Progenitor cell of endocrine pancreas (in vitro differentiated cells): ENCODE measurements around the gene SLC25A42. TPM values are rescaled to one million over a fixed set of nuclear protein-coding genes. Genes with fewer than 3 reads are reported as not detected.
"Not testable (repeated sequence)": the region's sequence is repeated elsewhere in the genome, so short reads cannot be mapped to it uniquely, and the experiment has no call there.

ENCODE experiments used
- DNase-seq: peaks from one replicate; pipeline ENCODE4 v3.0.0; 2021; ENCODE audit warnings: low spot score; ENCODE audit not compliant: unreplicated experiment
- H3K27ac Mint-ChIP-seq: 2 replicates; pipeline ENCODE4 v1.8.0; 2021; ENCODE audit warnings: mild to moderate bottlenecking, moderate library complexity, mixed read lengths
- H3K27me3 Mint-ChIP-seq: 2 replicates; pipeline ENCODE4 v1.8.0; 2021; ENCODE audit warnings: mixed read lengths
- H3K36me3 Mint-ChIP-seq: 2 replicates; pipeline ENCODE4 v1.8.0; 2022; ENCODE audit warnings: mixed read lengths; ENCODE audit not compliant: insufficient read depth
- H3K4me1 Mint-ChIP-seq: 2 replicates; pipeline ENCODE4 v1.8.0; 2021; ENCODE audit warnings: low read depth, mixed read lengths
- H3K4me3 Mint-ChIP-seq: 2 replicates; pipeline ENCODE4 v1.8.0; 2021; ENCODE audit warnings: low read depth, mild to moderate bottlenecking, moderate library complexity, mixed read lengths
- H3K9me3 Mint-ChIP-seq: 2 replicates; pipeline ENCODE4 v1.8.0; 2021; ENCODE audit warnings: low read depth, mixed read lengths
- total RNA-seq: library from RNA; stranded (reverse); gene quantifications from 2 replicates; pipeline ENCODE4 v1.2.1, GENCODE V29; 2021
- TF ChIP-seq, protein P1 (sequence below): fragments of 200-600 bp; sonication (generic); IDR thresholded peaks from one replicate; pipeline ENCODE4 v1.5.0; 2021; ENCODE audit warnings: antibody characterized with exemption, mild to moderate bottlenecking; ENCODE audit not compliant: unreplicated experiment

The SLC25A42 gene
- total RNA-seq, 1 donor from 2014 or later, result 10.5 TPM

DNA sequence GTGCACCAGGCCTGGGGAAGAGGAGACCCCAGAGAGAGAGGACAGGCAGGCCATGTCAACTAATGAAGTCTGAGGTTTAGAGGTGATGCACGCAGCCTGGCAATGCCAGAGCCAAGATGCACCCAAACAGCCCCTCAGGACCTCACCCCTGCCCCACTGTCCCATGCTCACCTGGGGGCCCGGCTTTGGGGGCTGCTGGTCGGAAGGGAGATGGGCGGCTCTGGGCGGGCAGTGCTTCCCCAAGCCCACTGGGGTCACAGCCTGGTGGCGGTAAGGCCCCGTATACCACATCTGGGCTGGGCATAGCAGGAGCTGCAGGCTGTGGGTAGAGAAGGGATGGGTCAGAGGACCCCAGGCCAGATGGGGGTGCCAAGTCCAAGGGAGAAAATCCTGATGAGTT, 83.1 kb downstream of the SLC25A42 start:
- TF ChIP-seq, protein P1, sequence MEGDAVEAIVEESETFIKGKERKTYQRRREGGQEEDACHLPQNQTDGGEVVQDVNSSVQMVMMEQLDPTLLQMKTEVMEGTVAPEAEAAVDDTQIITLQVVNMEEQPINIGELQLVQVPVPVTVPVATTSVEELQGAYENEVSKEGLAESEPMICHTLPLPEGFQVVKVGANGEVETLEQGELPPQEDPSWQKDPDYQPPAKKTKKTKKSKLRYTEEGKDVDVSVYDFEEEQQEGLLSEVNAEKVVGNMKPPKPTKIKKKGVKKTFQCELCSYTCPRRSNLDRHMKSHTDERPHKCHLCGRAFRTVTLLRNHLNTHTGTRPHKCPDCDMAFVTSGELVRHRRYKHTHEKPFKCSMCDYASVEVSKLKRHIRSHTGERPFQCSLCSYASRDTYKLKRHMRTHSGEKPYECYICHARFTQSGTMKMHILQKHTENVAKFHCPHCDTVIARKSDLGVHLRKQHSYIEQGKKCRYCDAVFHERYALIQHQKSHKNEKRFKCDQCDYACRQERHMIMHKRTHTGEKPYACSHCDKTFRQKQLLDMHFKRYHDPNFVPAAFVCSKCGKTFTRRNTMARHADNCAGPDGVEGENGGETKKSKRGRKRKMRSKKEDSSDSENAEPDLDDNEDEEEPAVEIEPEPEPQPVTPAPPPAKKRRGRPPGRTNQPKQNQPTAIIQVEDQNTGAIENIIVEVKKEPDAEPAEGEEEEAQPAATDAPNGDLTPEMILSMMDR, result no peak
- DNase-seq, result no peak

DNA sequence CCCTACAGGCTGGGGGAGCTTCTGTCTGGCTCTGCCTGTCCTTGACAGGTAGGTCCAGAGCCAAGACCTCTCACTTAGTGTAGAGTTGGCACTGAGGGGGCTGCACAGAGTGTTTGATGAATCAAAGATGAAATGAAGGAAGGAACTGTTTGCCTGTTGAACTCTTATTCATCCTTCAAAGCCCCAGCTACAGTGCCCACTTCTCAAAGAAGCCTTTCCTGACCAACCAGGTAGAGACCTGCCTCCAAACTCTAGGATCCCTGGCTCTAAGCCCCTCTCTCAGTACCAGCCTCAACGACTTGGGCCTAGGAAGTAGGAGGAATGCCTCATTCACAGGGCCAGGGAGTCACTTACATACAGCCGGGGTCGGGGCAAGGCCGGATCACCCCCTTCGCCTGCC, 83.5 kb downstream of the SLC25A42 start:
- H3K27me3 Mint-ChIP-seq, result peaks cover 5% of the 10 kb centered on the region
- H3K4me3 Mint-ChIP-seq, result no peak overlapping the region
- no peak for DNase-seq
- H3K27ac Mint-ChIP-seq, result no peak overlapping the region
- TF ChIP-seq, protein P1, result no peak
- no peaks in the 10 kb centered on the region for H3K9me3 Mint-ChIP-seq
- H3K4me1 Mint-ChIP-seq, result no peaks in the 10 kb centered on the region
- no peaks in the 10 kb centered on the region for H3K36me3 Mint-ChIP-seq

More for the DNA sequence above, 83.1 kb downstream of the SLC25A42 start:
- Mint-ChIP-seq H3K9me3 (no peaks in the 10 kb centered on the region), H3K4me3 (no peak overlapping the region), H3K36me3 (no peaks in the 10 kb centered on the region), H3K27me3 (peaks cover 9% of the 10 kb centered on the region), H3K4me1 (no peaks in the 10 kb centered on the region), H3K27ac (no peak overlapping the region)

DNA sequence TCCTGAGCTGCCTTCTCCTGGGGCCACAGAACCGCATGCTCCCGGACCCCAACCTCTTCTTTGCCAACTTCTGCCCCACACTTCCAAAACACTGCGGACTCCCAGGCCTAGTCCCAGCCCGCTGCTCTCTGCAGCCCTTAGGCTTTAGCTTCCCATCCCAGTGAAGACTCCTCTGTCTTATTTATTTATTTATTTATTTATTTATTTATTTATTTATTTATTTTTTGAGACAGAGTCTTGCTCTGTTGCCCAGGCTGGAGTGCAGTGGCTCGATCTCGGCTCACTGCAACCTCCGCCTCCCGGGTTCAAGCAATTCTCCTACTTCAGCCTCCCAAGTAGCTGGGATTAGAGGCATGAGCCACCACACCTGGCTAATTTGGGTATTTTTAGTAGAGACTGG, 84.7 kb downstream of the SLC25A42 start:
- not testable (repeated sequence) for H3K4me1 Mint-ChIP-seq, H3K27ac Mint-ChIP-seq, H3K36me3 Mint-ChIP-seq, H3K4me3 Mint-ChIP-seq, H3K9me3 Mint-ChIP-seq, H3K27me3 Mint-ChIP-seq, DNase-seq

DNA sequence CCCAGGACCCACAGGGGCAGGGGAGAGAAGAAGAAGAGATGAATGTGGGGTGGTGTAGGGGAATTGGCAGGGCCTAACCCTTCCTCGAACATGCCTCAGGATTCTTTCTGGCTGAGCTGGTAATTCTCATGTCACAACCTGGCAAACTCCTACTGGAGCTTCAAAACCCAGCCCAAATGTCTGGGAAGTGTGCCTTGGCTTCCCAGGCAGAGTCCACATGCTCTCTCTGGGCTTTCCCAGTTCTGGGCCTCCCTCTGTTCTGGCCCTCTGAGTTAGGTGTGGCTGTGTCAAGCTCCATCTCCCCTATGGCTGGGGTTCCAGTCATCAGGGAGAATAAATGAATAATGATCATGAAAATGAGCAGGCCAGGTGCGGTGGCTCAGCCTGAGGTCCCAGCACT, 85.6 kb downstream of the SLC25A42 start:
- no peaks in the 10 kb centered on the region for H3K4me1 Mint-ChIP-seq
- DNase-seq, result no peak
- TF ChIP-seq, protein P1, result no peak
- no peaks in the 10 kb centered on the region for H3K27me3 Mint-ChIP-seq
- no peaks in the 10 kb centered on the region for H3K36me3 Mint-ChIP-seq
- no peaks in the 10 kb centered on the region for H3K9me3 Mint-ChIP-seq
- no peak overlapping the region for H3K27ac Mint-ChIP-seq
- H3K4me3 Mint-ChIP-seq, result no peak overlapping the region

DNA sequence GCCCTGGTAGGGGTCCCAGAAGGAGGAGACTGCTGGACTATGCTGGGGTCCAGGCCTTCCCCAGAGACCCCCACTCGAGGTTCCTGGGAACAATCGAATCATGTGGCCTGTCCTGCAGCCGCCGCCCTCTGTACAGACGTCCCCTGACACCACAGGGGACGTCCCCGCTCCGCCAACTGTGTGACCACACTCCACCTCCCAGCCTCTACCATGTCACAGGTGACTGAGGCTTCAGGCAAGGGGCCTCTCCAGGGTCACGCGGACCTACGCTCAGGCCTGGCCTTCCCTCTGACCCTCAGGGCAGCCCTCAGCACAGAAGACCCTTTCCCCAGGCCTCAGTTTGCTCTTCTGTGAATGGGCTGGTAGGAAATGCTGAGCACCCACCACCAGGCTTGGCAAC, 87.6 kb downstream of the SLC25A42 start:
- Mint-ChIP-seq H3K4me1 (no peaks in the 10 kb centered on the region), H3K27ac (no peak overlapping the region), H3K27me3 (no peaks in the 10 kb centered on the region), H3K4me3 (no peak overlapping the region), H3K9me3 (peaks cover 4% of the 10 kb centered on the region), H3K36me3 (peaks cover 5% of the 10 kb centered on the region)
- DNase-seq, result no peak
- TF ChIP-seq, protein P1, result no peak

DNA sequence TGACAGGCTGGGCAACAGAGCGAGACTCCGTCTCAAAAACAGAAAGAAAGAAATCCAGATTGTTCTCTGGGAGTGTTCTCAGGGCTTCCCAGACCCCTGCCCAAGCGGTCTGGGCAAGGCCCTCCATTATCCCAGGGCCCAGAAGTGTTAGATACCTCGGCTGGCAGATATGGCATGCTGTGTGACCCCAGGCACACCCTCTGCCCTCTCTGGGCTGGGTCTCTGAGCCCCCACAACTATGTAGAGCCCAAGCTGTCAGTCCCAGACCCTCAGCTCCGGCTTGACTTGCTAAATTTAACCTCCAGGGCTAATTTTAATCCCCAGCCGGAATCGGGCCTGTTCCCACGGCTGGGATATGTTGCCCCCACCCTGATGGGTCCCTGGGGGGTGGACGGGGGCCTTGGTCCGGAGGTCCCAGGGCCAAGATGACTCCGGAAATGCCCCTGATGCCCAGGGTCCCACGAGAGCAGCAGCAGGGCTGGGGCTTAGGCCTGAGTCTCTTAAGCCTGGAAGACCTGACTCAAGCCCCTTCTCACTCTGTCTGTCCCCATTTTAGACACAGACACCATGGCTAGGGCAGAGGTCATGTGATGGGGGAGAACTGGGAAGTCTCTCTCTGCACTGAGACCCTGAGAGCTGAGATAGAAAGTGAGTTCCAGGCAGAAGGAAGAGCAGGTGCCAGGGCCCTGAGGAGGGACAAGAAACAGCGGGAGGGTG, 89.0 kb downstream of the SLC25A42 start:
- Mint-ChIP-seq H3K36me3 (peaks cover 5% of the 10 kb centered on the region), H3K4me3 (no peak overlapping the region), H3K27me3 (no peaks in the 10 kb centered on the region), H3K27ac (no peak overlapping the region), H3K9me3 (peaks cover 4% of the 10 kb centered on the region), H3K4me1 (no peaks in the 10 kb centered on the region)
- no peak for DNase-seq
- TF ChIP-seq, protein P1, result no peak
